ENCODE data around the gene ERRFI1. TPM values are rescaled to one million over a fixed set of nuclear protein-coding genes. Genes with fewer than 3 reads are reported as not detected.

Gene ERRFI1
- total RNA-seq, 4 donors from 2014 or later: 63.9 to 152 (median 95.9) TPM

DNA sequence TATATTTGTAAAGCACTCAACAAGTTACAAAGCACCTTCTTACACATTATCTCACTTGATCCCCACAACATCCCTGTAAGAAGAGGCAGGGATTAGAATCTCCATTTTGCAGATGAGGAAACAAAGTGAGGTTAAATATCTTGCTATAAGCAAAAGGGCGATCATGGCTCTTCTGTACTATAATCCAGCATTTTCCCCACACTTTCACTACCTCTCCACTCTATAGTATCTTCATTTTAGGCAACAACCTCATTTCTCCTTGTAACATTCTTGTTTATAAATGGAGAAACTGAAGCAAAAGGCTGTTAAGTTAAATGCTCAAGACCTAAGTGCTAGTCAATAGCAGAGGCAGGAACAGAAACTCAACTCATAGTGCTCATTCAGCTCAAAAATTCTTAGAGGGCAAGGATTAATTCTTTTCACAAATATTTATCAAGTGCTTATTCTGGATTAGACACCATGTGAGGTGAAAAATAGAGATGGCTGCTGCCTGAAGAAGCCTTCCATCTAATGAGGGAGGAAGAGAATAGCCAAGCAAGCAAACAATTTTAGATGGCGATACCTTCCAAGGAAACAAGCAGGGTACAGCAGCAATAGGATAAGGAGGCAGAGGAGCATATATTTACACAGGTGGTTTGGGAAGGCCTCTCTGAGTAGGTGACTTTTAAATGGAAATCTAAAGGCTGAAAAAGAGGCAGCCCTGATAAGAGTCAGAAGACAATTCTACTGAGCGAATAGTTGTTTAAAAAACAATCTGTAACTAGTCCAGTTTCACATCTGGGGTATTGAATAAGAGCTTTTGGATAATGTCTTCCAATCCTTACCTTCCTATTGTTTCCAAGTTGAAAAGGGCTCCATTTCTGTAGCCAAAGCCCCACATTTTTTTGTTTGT, 3.5 kb downstream of the ERRFI1 start:
- Histone ChIP-seq H3K27ac (peak overlapping the region in 2 of 4 donors; percentile 60 to 96), H3K27me3 (no peaks in the 10 kb centered on the region), H3K9me3 (no peaks in the 10 kb centered on the region), H3K36me3 (no peaks in the 10 kb centered on the region), H3K4me1 (peaks cover 0 to 75% (median 16%) of the 10 kb centered on the region in 4 donors), H3K4me3 (peak overlapping the region in 2 of 4 donors; percentile 73 to 85)
- TF ChIP-seq POLR2A (IDR thresholded peaks at IDR 0.05): no peak
- TF ChIP-seq, protein P1, sequence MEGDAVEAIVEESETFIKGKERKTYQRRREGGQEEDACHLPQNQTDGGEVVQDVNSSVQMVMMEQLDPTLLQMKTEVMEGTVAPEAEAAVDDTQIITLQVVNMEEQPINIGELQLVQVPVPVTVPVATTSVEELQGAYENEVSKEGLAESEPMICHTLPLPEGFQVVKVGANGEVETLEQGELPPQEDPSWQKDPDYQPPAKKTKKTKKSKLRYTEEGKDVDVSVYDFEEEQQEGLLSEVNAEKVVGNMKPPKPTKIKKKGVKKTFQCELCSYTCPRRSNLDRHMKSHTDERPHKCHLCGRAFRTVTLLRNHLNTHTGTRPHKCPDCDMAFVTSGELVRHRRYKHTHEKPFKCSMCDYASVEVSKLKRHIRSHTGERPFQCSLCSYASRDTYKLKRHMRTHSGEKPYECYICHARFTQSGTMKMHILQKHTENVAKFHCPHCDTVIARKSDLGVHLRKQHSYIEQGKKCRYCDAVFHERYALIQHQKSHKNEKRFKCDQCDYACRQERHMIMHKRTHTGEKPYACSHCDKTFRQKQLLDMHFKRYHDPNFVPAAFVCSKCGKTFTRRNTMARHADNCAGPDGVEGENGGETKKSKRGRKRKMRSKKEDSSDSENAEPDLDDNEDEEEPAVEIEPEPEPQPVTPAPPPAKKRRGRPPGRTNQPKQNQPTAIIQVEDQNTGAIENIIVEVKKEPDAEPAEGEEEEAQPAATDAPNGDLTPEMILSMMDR (IDR thresholded peaks at IDR 0.05): no peak
- no peak for TF ChIP-seq EP300 (IDR thresholded peaks at IDR 0.05)
- 93 to 96% methylated on average over 3 of the region's 3 CpGs for WGBS, 2 donors
- no peak for DNase-seq (ENCODE audit: low spot score in 2 of 2)

DNA sequence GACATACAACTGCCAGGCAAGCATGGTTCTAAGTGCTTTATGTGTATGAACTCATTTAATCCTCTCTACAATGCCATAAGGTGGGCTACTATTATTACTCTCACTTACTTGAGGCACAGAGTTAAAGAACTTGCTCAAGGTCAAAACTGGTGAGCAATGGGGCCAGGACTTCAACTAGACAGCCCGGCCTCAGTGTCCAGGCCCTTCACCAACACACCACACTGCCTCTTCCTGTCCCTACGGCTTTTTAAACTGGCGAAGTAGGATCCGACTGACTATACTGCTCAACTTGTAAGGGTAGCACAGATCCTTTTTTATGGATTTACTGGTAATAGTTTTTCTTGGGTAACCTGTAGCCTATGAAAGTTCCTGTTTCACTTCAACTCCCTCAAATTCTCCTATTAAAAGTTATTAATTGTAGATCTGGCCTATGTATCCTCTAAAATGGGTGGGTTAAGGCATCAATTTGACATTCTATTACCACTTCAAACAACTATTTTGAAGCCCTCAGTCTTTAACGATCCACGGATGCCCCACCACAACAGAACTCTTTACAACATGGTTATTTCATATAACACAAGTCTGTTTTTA, 4.3 kb downstream of the ERRFI1 start:
- H3K27ac ChIP-seq: peak overlapping the region in 1 of 4 donors; percentile 96
- TF ChIP-seq, protein P1 (IDR thresholded peaks at IDR 0.05): no peak
- no peak for TF ChIP-seq EP300 (IDR thresholded peaks at IDR 0.05)
- TF ChIP-seq POLR2A (IDR thresholded peaks at IDR 0.05): no peak
- no peaks in the 10 kb centered on the region for H3K36me3 ChIP-seq
- H3K9me3 ChIP-seq: no peaks in the 10 kb centered on the region
- peaks cover 0 to 75% (median 18%) of the 10 kb centered on the region in 4 donors for H3K4me1 ChIP-seq
- H3K4me3 ChIP-seq: peak overlapping the region in 1 of 4 donors; percentile 18
- WGBS, 2 donors: 89 to 97% methylated on average over 6 of the region's 6 CpGs
- DNase-seq (ENCODE audit: low spot score in 2 of 2): no peak
- H3K27me3 ChIP-seq: no peaks in the 10 kb centered on the region

DNA sequence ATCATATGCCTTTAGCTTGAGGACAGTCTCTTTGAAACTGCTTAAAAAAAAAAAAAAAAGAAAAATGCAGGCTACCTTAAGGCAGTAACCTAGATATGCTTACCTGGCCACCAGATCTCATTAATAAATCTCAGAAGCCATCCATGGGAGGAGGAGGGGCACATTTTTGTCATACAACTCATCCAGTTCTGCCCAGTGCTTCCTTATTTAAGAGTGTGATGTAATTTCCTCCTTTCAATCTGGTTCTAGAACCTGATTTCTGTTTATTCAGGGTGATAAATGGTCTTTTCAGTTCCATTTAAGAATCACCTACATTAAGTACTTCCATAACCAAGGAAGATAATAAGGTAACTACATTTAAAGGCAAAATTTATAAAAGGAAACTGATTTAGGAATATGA, 6.1 kb downstream of the ERRFI1 start:
- peak overlapping the region in 1 of 4 donors; percentile 36 for H3K27ac ChIP-seq
- H3K4me1 ChIP-seq: peaks cover 4 to 84% (median 32%) of the 10 kb centered on the region in 4 donors
- H3K9me3 ChIP-seq: no peaks in the 10 kb centered on the region
- no peak for DNase-seq (ENCODE audit: low spot score in 2 of 2)
- TF ChIP-seq, protein P1 (IDR thresholded peaks at IDR 0.05): no peak
- TF ChIP-seq POLR2A (IDR thresholded peaks at IDR 0.05) (no peak), EP300 (IDR thresholded peaks at IDR 0.05) (no peak)
- H3K4me3 ChIP-seq: no peak overlapping the region
- H3K36me3 ChIP-seq: no peaks in the 10 kb centered on the region
- no peaks in the 10 kb centered on the region for H3K27me3 ChIP-seq

DNA sequence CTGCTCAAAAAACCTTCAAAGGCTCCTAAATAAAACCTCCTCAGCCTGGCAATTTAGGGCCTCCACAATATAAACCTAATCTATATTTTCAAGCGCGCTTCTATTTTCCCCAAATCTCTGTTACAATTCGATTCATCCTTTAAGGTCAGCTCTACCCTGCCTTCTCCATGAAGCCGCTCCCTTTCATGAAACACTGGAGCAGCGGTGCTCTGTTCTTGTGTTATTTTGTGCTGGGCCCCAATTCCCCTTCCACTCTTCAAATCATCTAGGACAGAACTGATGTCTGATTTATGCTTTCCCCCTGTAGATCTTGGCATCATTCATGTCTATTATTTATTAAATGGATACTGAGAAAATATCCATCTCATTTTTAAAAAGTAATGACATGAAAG, 6.9 kb downstream of the ERRFI1 start:
- peaks cover 0 to 5% (median 0%) of the 10 kb centered on the region in 3 donors for H3K36me3 ChIP-seq
- no peaks in the 10 kb centered on the region for H3K9me3 ChIP-seq
- no peak for TF ChIP-seq POLR2A (IDR thresholded peaks at IDR 0.05)
- no peak for TF ChIP-seq EP300 (IDR thresholded peaks at IDR 0.05)
- TF ChIP-seq, protein P1 (IDR thresholded peaks at IDR 0.05): no peak
- peak overlapping the region in 2 of 4 donors; percentile 28 to 36 for H3K27ac ChIP-seq
- no peak overlapping the region for H3K4me3 ChIP-seq
- peaks cover 4 to 87% (median 33%) of the 10 kb centered on the region in 4 donors for H3K4me1 ChIP-seq
- WGBS, 2 donors: 93 to 95% methylated on average over 5 of the region's 5 CpGs
- no peak for DNase-seq (ENCODE audit: low spot score in 2 of 2)
- H3K27me3 ChIP-seq: no peaks in the 10 kb centered on the region

Measured in tibial nerve (tissue), 4 donors.